T47D (cell line): ENCODE data around the gene BCAS2.

Source experiments
- DNase-seq, 2 experiments: peaks; one replicate each; pipeline versions ENCODE4 v3.0.0 to v3.0.0-alpha.2; 2011 to 2012; ENCODE audit warnings: low read depth in 1 of 2, low spot score in 1 of 2
- JUND ChIP-seq: IDR thresholded peaks from 2 replicates; pipeline ENCODE4 v1.6.1; 2012; ENCODE audit warnings: low read depth
- in situ Hi-C: cut with HindIII; loops from 2 replicates; pipeline ENCODE4 v1.10.0; 2016; ENCODE audit warnings: low sequenced_read_pairs, low pct_unique_long_range_greater_than_20kb

BCAS2 gene

DNA sequence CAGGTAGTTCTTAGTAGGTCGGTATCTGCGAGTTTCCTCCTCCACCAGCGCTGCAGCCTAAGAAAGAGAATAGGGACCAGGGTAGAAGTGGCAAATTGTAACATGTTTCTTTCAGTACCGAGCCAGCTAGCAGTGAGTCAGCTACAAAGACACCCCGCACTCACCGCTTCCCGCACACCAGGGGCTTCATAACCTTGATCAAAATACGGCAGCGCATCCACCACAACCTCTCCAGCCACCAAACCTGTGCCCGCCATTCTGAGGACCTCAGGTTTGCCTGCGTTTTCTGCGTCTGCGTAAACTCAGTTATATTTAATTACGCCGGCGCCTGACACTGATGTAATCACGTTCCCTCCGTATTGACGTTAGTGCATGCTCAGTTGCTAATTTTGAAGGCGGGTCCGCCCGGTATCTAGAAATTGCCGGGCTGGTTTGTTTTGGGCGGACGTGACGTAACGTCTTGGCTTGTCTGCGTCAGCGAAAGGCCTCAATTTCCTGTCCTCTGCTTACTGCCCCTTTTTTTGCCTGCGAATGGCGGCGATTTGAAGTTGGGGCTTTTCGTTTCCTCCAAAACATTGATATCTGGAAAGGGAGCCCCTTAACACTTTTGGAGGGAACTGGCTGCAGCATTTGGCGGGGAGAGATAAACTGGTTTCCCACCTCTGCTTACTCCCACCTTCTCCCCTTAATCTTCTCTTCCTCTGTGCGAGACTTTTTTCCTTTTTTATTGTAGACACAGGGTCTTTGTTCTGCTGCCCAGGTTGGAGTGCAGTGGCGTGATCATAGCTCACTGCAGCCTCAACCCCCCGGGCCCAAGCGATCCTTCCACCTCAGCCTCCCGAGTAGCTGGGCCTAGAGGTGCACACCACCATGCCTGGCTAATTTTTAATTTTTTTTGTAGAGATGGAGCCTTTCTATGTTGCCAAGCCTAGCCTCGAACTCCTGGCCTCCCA, at the start of gene BCAS2:
TSS of gene BCAS2 (minus strand) at position 281 of the 953 bp plus-strand sequence. CDS start at position 257, 24 bp downstream.
- in situ Hi-C loops: no loop called here
- DNase-seq: peak; percentile 51 to 97
- TF ChIP-seq JUND: no peak

- in situ Hi-C loops: no loop called here
- no peak for DNase-seq
- TF ChIP-seq JUND: no peak
These were observed 45.7 kb upstream of the BCAS2 start for GRCh38 chr1:114627107-114627506.

DNA sequence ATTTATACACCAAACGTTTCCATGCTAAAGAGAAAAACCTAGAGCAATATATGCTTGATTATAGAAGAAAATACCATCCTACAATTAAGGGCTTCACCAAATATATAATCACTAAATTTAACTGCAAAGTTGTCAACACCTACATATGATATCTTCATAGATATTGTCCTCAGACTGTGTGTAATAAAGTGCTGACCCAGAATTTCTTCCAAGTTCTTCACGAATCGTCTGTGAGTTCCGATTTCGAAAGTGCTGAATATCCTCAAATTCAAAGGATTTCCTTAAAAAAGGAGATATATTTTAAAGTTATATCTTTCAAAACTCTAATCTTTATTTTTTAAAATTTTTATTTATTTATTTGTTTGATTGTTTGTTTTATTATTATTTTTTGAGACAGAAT, 41.9 kb upstream of the BCAS2 start:
- no peak for TF ChIP-seq JUND
- no peak for DNase-seq
- in situ Hi-C loops: no loop called here

- in situ Hi-C loops: no loop called here
- TF ChIP-seq JUND: no peak
- peak in 1 of 2 experiments; percentile 2 for DNase-seq
These were observed 39.0 kb upstream of the BCAS2 start for GRCh38 chr1:114620419-114620818.

GRCh38 chr1:114618606-114619005, 37.2 kb upstream of the BCAS2 start:
- DNase-seq: no peak
- in situ Hi-C loops: no loop called here
- no peak for TF ChIP-seq JUND

- TF ChIP-seq JUND: no peak
- DNase-seq: no peak
- in situ Hi-C loops: no loop called here
These were observed 29.3 kb upstream of the BCAS2 start for GRCh38 chr1:114610546-114611245.

GRCh38 chr1:114609826-114610225, 28.4 kb upstream of the BCAS2 start:
- in situ Hi-C loops: no loop called here
- no peak for TF ChIP-seq JUND
- DNase-seq: no peak

GRCh38 chr1:114609026-114609425, 27.6 kb upstream of the BCAS2 start:
- DNase-seq: no peak

GRCh38 chr1:114607223-114607622, 25.8 kb upstream of the BCAS2 start:
- in situ Hi-C loops: no loop called here
- TF ChIP-seq JUND: no peak
- DNase-seq: peak; percentile 26 to 82

More at GRCh38 chr1:114609026-114609425, 27.6 kb upstream of the BCAS2 start:
- in situ Hi-C loops: no loop called here
- TF ChIP-seq JUND: no peak

DNA sequence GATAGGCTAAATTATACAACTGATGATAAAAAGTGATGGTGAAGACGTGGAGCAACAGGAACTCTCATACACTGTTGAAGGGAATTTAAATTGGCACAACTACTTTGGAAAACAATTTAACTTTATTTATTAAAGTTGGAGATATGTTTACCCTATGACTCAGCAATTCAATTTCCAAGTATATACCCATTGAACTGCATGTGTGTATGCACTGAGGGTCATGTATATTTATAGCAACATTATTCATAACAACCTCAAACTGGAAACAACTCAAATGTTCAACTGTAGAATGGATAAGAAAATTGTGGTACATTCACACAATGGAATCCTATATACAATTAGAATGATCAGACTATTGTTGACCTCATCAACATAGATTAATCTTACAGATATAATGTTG, 16.5 kb upstream of the BCAS2 start:
- TF ChIP-seq JUND: no peak
- in situ Hi-C loops: no loop called here
- no peak for DNase-seq

DNA sequence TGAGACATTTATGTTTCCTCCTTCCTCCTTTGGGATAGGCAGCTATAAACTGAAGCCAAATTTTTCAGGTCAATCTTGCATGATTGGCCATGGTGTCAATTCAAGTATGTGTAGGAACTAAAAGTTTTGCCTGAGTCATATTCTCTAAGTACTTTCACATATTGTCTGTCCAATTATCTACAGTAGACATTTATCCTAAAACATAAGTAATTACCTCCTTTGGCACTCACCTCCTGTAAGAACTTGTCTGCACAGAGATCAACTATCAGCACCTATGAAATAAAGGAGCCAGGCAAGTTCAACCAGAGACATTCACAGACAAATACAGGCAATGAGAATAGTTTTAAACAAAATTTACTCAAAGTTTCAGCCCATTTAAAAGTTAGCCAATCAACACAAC, 14.2 kb upstream of the BCAS2 start:
- in situ Hi-C loops: no loop called here
- no peak for DNase-seq
- TF ChIP-seq JUND: no peak

DNA sequence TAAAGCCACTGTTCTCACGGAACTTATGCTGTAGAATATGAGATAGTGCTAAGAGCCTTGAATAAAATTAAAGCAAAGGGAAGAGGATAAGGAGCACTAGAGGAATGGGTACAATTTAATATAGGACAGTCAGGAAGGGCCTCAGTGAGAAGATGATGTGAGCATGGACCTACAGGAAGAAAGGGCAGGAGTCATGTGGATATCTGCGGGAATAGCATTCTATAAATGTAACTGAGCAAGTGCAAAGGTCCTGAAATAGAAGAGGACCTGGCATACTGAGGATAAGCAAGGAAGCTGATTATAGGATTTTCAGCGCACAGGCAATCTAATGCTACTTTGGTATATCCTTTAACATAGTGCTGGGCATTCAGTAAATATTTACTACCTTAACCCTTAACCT, 12.6 kb upstream of the BCAS2 start:
- in situ Hi-C loops: no loop called here
- DNase-seq: no peak
- TF ChIP-seq JUND: no peak

- in situ Hi-C loops: no loop called here
- TF ChIP-seq JUND: no peak
- DNase-seq: no peak
These were observed 7.7 kb upstream of the BCAS2 start for GRCh38 chr1:114589122-114589521.
